ENCODE data around the gene SVBP.

Gene SVBP

GRCh38 chr1:42797979-42798378, 19.2 kb downstream of the SVBP start:
- POLR2A ChIA-PET, result no interaction called here
- H3K4me3 ChIP-seq (ENCODE audit: low read depth, low read length), result no peak overlapping the region
- TF ChIP-seq CTCF (IDR thresholded peaks at IDR 0.05; ENCODE audit: insufficient read depth, low read length, missing control alignments), result no peak
- no peak for DNase-seq (ENCODE audit: low read depth, low spot score)
- CTCF ChIA-PET, result no interaction called here

GRCh38 chr1:42797414-42797813, 19.8 kb downstream of the SVBP start:
- ChIA-PET POLR2A (no interaction called here), CTCF (interaction anchor here (0.9 kb wide), 1 partner anchor 18 kb away, joined by 3 read pairs; no protein-coding TSS in a partner anchor)
- no peak for TF ChIP-seq CTCF (IDR thresholded peaks at IDR 0.05; ENCODE audit: insufficient read depth, low read length, missing control alignments)
- no peak overlapping the region for H3K4me3 ChIP-seq (ENCODE audit: low read depth, low read length)
- DNase-seq (ENCODE audit: low read depth, low spot score), result no peak

- no peak for DNase-seq (ENCODE audit: low read depth, low spot score)
- ChIA-PET POLR2A (no interaction called here), CTCF (no interaction called here)
- no peak overlapping the region for H3K4me3 ChIP-seq (ENCODE audit: low read depth, low read length)
- TF ChIP-seq CTCF (IDR thresholded peaks at IDR 0.05; ENCODE audit: insufficient read depth, low read length, missing control alignments), result no peak
Measured at GRCh38 chr1:42793824-42794223, 23.4 kb downstream of the SVBP start.

- no peak for TF ChIP-seq CTCF (IDR thresholded peaks at IDR 0.05; ENCODE audit: insufficient read depth, low read length, missing control alignments)
- CTCF ChIA-PET, result no interaction called here
- POLR2A ChIA-PET, result no interaction called here
- DNase-seq (ENCODE audit: low read depth, low spot score), result no peak
- H3K4me3 ChIP-seq (ENCODE audit: low read depth, low read length), result no peak overlapping the region
Measured at GRCh38 chr1:42788021-42788420, 29.2 kb downstream of the SVBP start.

GRCh38 chr1:42786097-42786496, 31.1 kb downstream of the SVBP start:
- POLR2A ChIA-PET, result no interaction called here
- CTCF ChIA-PET, result interaction anchor here (1.4 kb wide), 1 partner anchor 288 kb away, joined by 4 read pairs; no protein-coding TSS in a partner anchor
- no peak for DNase-seq (ENCODE audit: low read depth, low spot score)
- H3K4me3 ChIP-seq (ENCODE audit: low read depth, low read length), result no peak overlapping the region
- TF ChIP-seq CTCF (IDR thresholded peaks at IDR 0.05; ENCODE audit: insufficient read depth, low read length, missing control alignments), result no peak

GRCh38 chr1:42784946-42785693, 32.1 kb downstream of the SVBP start, which contains the start of gene TMEM269:
TSS of gene TMEM269 (plus strand) at chr1:42784991. CDS start at chr1:42789894, 4,903 bp downstream.
- TF ChIP-seq CTCF (IDR thresholded peaks at IDR 0.05; ENCODE audit: insufficient read depth, low read length, missing control alignments), result no peak
- ChIA-PET CTCF (interaction anchor here (1.4 kb wide), 1 partner anchor 288 kb away, joined by 4 read pairs; no protein-coding TSS in a partner anchor), POLR2A (interaction anchor here (1.9 kb wide), 1 partner anchor 18 kb away, joined by 9 read pairs; the partner anchor contains the start of genes C1orf50 and P3H1)
- DNase-seq (ENCODE audit: low read depth, low spot score), result no peak
- H3K4me3 ChIP-seq (ENCODE audit: low read depth, low read length), result peak within 1 kb of the TSS; percentile 44
